K562 (cell line): ENCODE measurements around the gene MYADML2. TPM values are rescaled to one million over a fixed set of nuclear protein-coding genes. Genes with fewer than 3 reads are reported as not detected.

Source experiments
- ATF1 ChIP-seq, 2 experiments: fragments of 450-650 bp in 1 of 2; IDR thresholded peaks; 2 replicates each; pipeline ENCODE4 v1.6.1; 2016; ENCODE audit warnings: missing compliant biosample characterization in 1 of 2, missing genetic modification characterization in 1 of 2
- ATF7 ChIP-seq: fragments of 450-650 bp; IDR thresholded peaks from 2 replicates; pipeline ENCODE4 v1.7.1; 2014; ENCODE audit warnings: mild to moderate bottlenecking, moderate library complexity
- CBX2 ChIP-seq: fragments of 200-600 bp; sonication (generic); IDR thresholded peaks from one replicate; pipeline ENCODE4 v1.6.1; 2012; ENCODE audit warnings: mild to moderate bottlenecking, low read length, inconsistent platforms; ENCODE audit not compliant: insufficient read depth, poor library complexity, severe bottlenecking
- CC2D1A ChIP-seq: fragments of 450-650 bp; IDR thresholded peaks from 2 replicates; pipeline ENCODE4 v1.6.1; 2017; ENCODE audit warnings: mild to moderate bottlenecking
- CHD2 ChIP-seq: IDR thresholded peaks from 2 replicates; pipeline ENCODE4 v1.6.1; 2011; ENCODE audit warnings: low read depth, low read length
- CREM ChIP-seq: IDR thresholded peaks from 2 replicates; pipeline ENCODE4 v1.6.1; 2014; ENCODE audit warnings: antibody characterized with exemption, low read depth
- DEAF1 ChIP-seq: fragments of 450-650 bp; formaldehyde crosslinking; IDR thresholded peaks from 2 replicates; pipeline ENCODE4 v1.4.0; 2020; ENCODE audit warnings: mild to moderate bottlenecking, moderate library complexity
- EHMT2 ChIP-seq: fragments of 450-650 bp; IDR thresholded peaks from 2 replicates; pipeline ENCODE4 v1.6.1; 2018; ENCODE audit warnings: antibody characterized with exemption
- GATAD2B ChIP-seq: fragments of 450-650 bp; IDR thresholded peaks from 2 replicates; pipeline ENCODE4 v1.6.1; 2017; ENCODE audit warnings: mild to moderate bottlenecking, borderline replicate concordance
- HNRNPK ChIP-seq: fragments of 200-400 bp; formaldehyde crosslinking; IDR thresholded peaks from one replicate; pipeline ENCODE4 v1.6.1; 2018; ENCODE audit warnings: mild to moderate bottlenecking, low read depth, low read length; ENCODE audit not compliant: poor library complexity, severe bottlenecking
- HNRNPL ChIP-seq: fragments of 200-400 bp; formaldehyde crosslinking; IDR thresholded peaks from 2 replicates; pipeline ENCODE4 v1.6.1; 2017; ENCODE audit warnings: low read depth, mild to moderate bottlenecking, low read length
- HOXB6 ChIP-seq: fragments of 250-450 bp; sonication (Bioruptor Pico); IDR thresholded peaks from 2 replicates; pipeline ENCODE4 v1.5.1; 2022; ENCODE audit warnings: mild to moderate bottlenecking, borderline replicate concordance
- KDM1A ChIP-seq, 2 experiments: fragments of 450-650 bp; IDR thresholded peaks; 2 replicates each; pipeline ENCODE4 v1.6.1; 2016; ENCODE audit warnings: mild to moderate bottlenecking in 2 of 2
- L3MBTL2 ChIP-seq: fragments of 450-650 bp; IDR thresholded peaks from 2 replicates; pipeline ENCODE4 v1.6.1; 2016; ENCODE audit warnings: mild to moderate bottlenecking, moderate library complexity
- RB1 ChIP-seq: fragments of 450-650 bp; IDR thresholded peaks from 2 replicates; pipeline ENCODE4 v1.6.1; 2017; ENCODE audit warnings: low read depth, mild to moderate bottlenecking
- SETDB1 ChIP-seq: IDR thresholded peaks from one replicate; pipeline ENCODE4 v1.6.1; 2012; ENCODE audit warnings: low read length, control low read depth, inconsistent platforms
- SMAD4 ChIP-seq: fragments of 250-450 bp; sonication (Bioruptor Pico); conservative IDR thresholded peaks from 2 replicates; pipeline ENCODE4 v1.8.0; 2021; ENCODE audit warnings: inconsistent platforms, mild to moderate bottlenecking, moderate library complexity
- SRSF9 ChIP-seq: fragments of 200-400 bp; formaldehyde crosslinking; IDR thresholded peaks from 2 replicates; pipeline ENCODE4 v1.6.1; 2017; ENCODE audit warnings: low read depth, low read length, borderline replicate concordance
- STAT5A ChIP-seq: IDR thresholded peaks from 2 replicates; pipeline ENCODE4 v1.6.1; 2012; ENCODE audit warnings: low read length, inconsistent platforms, borderline replicate concordance
- STAT5B ChIP-seq: fragments of 250-450 bp; sonication (Bioruptor Pico); IDR thresholded peaks from 2 replicates; pipeline ENCODE4 v1.8.0; 2021; ENCODE audit warnings: mild to moderate bottlenecking, inconsistent platforms
- YBX1 ChIP-seq: fragments of 450-650 bp; IDR thresholded peaks from 2 replicates; pipeline ENCODE4 v1.7.1; 2016; ENCODE audit warnings: mild to moderate bottlenecking
- ZNF23 ChIP-seq: fragments of 250-450 bp; sonication (Bioruptor Pico); IDR thresholded peaks from 2 replicates; pipeline ENCODE4 v1.4.0; 2020; ENCODE audit warnings: mild to moderate bottlenecking
- ZNF316 ChIP-seq: fragments of 450-650 bp; IDR thresholded peaks from 2 replicates; pipeline ENCODE4 v1.6.1; 2016
- ZNF444 ChIP-seq: fragments of 250-450 bp; sonication (Bioruptor Pico); IDR thresholded peaks from 2 replicates; pipeline ENCODE4 v1.4.0; 2020; ENCODE audit warnings: mild to moderate bottlenecking, moderate library complexity
- polyA plus RNA-seq, 8 experiments: library from polyadenylated mRNA; depleted of rRNA in 4 of 8; stranded (reverse) in 5 of 8; unstranded in 3 of 8; fragments of >200 nt; fragmentation: Nextera tagmentation in 2 of 8; fragmentation: Illumina TruSeq in 1 of 8; extraction: Ambion mirVana in 2 of 8; extraction: Trizol in 1 of 8; gene quantifications; 2 replicates each; pipeline versions ENCODE4 v1.2.1 to v1.2.3, GENCODE V29; 2011 to 2014; ENCODE audit warnings: inconsistent platforms in 1 of 8, missing spikeins in 1 of 8
- total RNA-seq, 7 experiments: library from RNA; depleted of rRNA in 6 of 7; stranded (reverse); fragments of >200 nt in 6 of 7; fragmentation: Illumina TruSeq in 2 of 7; extraction: Trizol in 2 of 7; gene quantifications; 2 replicates each; pipeline versions ENCODE4 v1.2.1 to v1.2.3, GENCODE V29; 2011 to 2021; ENCODE audit warnings: low replicate concordance in 1 of 7
- TF ChIP-seq, protein P1 (sequence below): fragments of 450-650 bp; IDR thresholded peaks from 2 replicates; pipeline ENCODE4 v1.6.1; 2017; ENCODE audit warnings: mild to moderate bottlenecking, moderate library complexity
- TF ChIP-seq, protein P2 (sequence below): sonication (generic); formaldehyde crosslinking; IDR thresholded peaks from 2 replicates; pipeline ENCODE4 v1.8.1; 2023; ENCODE audit warnings: mild to moderate bottlenecking, missing genetic modification reagents

Gene MYADML2
- total and polyA plus RNA-seq, 9 of the 15 experiments (the other 6 are each of a cell fraction or from before 2014, with no cell fraction given): not detected

- no peak for TF ChIP-seq ATF1 (CRISPR knock-in tag; IDR thresholded peaks at IDR 0.05)
- TF ChIP-seq ATF1 (tag; IDR thresholded peaks at IDR 0.05): no peak
- no peak for TF ChIP-seq CC2D1A
- TF ChIP-seq GATAD2B: peak; percentile 84
- 0 out of 2 replicates have a peak, but pooled peaks have one; percentile 35 for TF ChIP-seq L3MBTL2
- TF ChIP-seq ZNF316: no peak
- no peak; the same call in 1 of the 2 replicates for TF ChIP-seq CHD2
- no peak for TF ChIP-seq HNRNPK
- TF ChIP-seq EHMT2: no peak
- no peak for TF ChIP-seq DEAF1 (CRISPR knock-in tag)
- no peak for TF ChIP-seq ZNF23 (CRISPR knock-in tag)
- TF ChIP-seq SETDB1: no peak
- TF ChIP-seq STAT5A: no peak
- no peak for TF ChIP-seq CBX2
- 0 out of 2 replicates have a peak, but pooled peaks have one; percentile 29 for TF ChIP-seq HNRNPL
- no peak for TF ChIP-seq ATF7
- no peak for TF ChIP-seq STAT5B (CRISPR knock-in tag)
- no peak for TF ChIP-seq CREM
- TF ChIP-seq SMAD4 (CRISPR knock-in tag): peak; percentile 50; the same call in 1 of the 2 replicates
- TF ChIP-seq, protein P1, sequence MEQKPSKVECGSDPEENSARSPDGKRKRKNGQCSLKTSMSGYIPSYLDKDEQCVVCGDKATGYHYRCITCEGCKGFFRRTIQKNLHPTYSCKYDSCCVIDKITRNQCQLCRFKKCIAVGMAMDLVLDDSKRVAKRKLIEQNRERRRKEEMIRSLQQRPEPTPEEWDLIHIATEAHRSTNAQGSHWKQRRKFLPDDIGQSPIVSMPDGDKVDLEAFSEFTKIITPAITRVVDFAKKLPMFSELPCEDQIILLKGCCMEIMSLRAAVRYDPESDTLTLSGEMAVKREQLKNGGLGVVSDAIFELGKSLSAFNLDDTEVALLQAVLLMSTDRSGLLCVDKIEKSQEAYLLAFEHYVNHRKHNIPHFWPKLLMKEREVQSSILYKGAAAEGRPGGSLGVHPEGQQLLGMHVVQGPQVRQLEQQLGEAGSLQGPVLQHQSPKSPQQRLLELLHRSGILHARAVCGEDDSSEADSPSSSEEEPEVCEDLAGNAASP: no peak
- TF ChIP-seq SRSF9: no peak
- no peak for TF ChIP-seq YBX1
- TF ChIP-seq RB1: peak; percentile 57
- no peak for TF ChIP-seq HOXB6
- TF ChIP-seq ZNF444 (CRISPR knock-in tag): no peak
- TF ChIP-seq KDM1A (IDR thresholded peaks at IDR 0.05): no peak
- TF ChIP-seq, protein P2, sequence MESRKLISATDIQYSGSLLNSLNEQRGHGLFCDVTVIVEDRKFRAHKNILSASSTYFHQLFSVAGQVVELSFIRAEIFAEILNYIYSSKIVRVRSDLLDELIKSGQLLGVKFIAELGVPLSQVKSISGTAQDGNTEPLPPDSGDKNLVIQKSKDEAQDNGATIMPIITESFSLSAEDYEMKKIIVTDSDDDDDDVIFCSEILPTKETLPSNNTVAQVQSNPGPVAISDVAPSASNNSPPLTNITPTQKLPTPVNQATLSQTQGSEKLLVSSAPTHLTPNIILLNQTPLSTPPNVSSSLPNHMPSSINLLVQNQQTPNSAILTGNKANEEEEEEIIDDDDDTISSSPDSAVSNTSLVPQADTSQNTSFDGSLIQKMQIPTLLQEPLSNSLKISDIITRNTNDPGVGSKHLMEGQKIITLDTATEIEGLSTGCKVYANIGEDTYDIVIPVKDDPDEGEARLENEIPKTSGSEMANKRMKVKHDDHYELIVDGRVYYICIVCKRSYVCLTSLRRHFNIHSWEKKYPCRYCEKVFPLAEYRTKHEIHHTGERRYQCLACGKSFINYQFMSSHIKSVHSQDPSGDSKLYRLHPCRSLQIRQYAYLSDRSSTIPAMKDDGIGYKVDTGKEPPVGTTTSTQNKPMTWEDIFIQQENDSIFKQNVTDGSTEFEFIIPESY (CRISPR knock-in tag): peak; percentile 75
These were observed 44.9 kb downstream of the MYADML2 start, which contains the start of gene NPB (continued) for GRCh38 chr17:81902023-81902652.
